ENCODE measurements around the gene KIF16B.

The KIF16B gene

GRCh38 chr20:16312998-16313397, 260.2 kb downstream of the KIF16B start:
- no peak for DNase-seq (ENCODE audit: low read depth, low spot score)
- no peak overlapping the region for H3K4me3 ChIP-seq (ENCODE audit: low read depth, low read length)
- TF ChIP-seq, protein P1, sequence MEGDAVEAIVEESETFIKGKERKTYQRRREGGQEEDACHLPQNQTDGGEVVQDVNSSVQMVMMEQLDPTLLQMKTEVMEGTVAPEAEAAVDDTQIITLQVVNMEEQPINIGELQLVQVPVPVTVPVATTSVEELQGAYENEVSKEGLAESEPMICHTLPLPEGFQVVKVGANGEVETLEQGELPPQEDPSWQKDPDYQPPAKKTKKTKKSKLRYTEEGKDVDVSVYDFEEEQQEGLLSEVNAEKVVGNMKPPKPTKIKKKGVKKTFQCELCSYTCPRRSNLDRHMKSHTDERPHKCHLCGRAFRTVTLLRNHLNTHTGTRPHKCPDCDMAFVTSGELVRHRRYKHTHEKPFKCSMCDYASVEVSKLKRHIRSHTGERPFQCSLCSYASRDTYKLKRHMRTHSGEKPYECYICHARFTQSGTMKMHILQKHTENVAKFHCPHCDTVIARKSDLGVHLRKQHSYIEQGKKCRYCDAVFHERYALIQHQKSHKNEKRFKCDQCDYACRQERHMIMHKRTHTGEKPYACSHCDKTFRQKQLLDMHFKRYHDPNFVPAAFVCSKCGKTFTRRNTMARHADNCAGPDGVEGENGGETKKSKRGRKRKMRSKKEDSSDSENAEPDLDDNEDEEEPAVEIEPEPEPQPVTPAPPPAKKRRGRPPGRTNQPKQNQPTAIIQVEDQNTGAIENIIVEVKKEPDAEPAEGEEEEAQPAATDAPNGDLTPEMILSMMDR (IDR thresholded peaks at IDR 0.05; ENCODE audit: insufficient read depth, low read length, missing control alignments), result no peak
- POLR2A ChIA-PET, result no interaction called here
- CTCF ChIA-PET, result no interaction called here

DNA sequence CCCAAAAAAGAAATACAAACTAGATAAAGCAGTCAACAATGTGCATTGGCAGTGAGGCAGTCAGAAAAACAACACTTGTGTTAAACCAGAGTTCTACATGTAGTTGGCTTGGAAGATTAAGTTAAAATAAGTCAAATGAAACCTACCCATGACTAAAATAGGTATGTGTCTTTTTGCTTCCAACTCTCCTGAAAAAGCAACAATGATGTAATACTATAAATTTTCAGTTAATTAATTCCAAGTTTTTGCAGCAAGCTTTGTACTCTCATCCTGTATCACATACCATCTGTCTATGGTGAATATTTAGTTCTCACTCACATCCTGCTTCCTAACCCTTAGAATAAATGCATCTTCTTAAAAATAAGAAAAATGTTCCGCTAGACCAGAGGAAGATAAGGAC, 261.5 kb downstream of the KIF16B start:
- no peak for DNase-seq (ENCODE audit: low read depth, low spot score)
- H3K4me3 ChIP-seq (ENCODE audit: low read depth, low read length), result no peak overlapping the region
- TF ChIP-seq, protein P1 (IDR thresholded peaks at IDR 0.05; ENCODE audit: insufficient read depth, low read length, missing control alignments), result no peak
- ChIA-PET POLR2A (no interaction called here), CTCF (no interaction called here)

DNA sequence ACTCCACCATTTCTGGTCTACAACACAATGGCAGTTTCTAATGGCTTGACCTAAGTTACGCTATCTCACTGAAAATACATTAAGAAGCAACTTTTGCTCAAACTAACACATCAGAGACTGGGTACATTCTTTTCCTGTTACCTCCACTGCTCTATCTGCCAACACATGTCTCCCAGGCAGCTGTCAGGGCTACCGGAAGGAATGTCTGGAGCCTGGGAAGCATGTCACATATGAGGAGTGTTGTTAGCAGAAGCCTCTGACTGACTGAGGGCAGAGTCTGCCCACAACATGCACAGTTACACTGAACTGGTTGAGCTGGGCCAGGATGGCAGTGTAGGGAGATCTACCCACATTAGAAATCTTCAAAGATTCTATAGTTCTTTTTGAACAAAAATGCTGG, 264.5 kb downstream of the KIF16B start:
- H3K4me3 ChIP-seq (ENCODE audit: low read depth, low read length), result no peak overlapping the region
- no peak for DNase-seq (ENCODE audit: low read depth, low spot score)
- ChIA-PET CTCF (no interaction called here), POLR2A (no interaction called here)
- TF ChIP-seq, protein P1 (IDR thresholded peaks at IDR 0.05; ENCODE audit: insufficient read depth, low read length, missing control alignments), result no peak

DNA sequence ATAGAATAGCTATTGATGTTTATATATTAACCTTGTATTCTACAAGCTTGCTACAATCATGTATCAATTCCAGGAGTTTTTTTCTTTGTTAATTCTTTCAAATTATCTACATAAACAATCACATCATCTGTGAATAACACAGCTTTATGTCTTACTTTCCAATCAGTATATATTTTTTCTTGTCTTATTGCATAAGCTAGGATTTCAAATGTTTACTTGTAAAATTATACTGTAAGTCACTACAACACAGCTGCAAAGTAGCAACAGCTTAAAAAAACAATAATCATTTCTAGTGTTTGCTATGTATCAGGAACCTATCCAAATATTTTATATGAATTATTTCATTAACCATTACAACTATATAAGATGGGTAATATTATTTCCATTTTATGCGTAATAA, 270.4 kb downstream of the KIF16B start:
- CTCF ChIA-PET, result no interaction called here
- DNase-seq (ENCODE audit: low read depth, low spot score), result no peak
- TF ChIP-seq, protein P1 (IDR thresholded peaks at IDR 0.05; ENCODE audit: insufficient read depth, low read length, missing control alignments), result no peak
- no peak overlapping the region for H3K4me3 ChIP-seq (ENCODE audit: low read depth, low read length)
- POLR2A ChIA-PET, result no interaction called here

DNA sequence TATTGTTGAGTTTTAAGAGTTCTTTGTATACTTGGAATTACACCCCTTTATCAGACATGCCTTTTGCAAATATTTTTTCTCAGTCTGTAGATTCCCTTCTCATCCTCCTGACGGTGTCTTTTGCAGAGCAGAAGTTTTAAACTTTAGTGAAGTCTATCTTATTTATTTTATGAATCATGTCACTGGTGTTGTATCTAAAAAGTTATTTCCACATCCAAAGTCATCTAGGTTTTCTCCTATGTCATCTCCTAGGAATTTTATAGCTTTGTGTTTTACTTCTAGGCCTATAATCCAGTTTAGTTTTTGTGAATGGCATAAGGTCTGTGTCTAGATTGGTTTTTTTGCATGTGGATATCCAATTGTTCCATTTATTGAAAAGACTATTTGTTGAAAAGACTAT, 271.3 kb downstream of the KIF16B start:
- CTCF ChIA-PET, result no interaction called here
- POLR2A ChIA-PET, result no interaction called here
- H3K4me3 ChIP-seq (ENCODE audit: low read depth, low read length), result no peak overlapping the region

GRCh38 chr20:16299897-16300296, 273.4 kb downstream of the KIF16B start:
- POLR2A ChIA-PET, result no interaction called here
- DNase-seq (ENCODE audit: low read depth, low spot score), result no peak
- TF ChIP-seq, protein P1 (IDR thresholded peaks at IDR 0.05; ENCODE audit: insufficient read depth, low read length, missing control alignments), result no peak
- CTCF ChIA-PET, result no interaction called here
- no peak overlapping the region for H3K4me3 ChIP-seq (ENCODE audit: low read depth, low read length)

More for the DNA sequence above, 271.3 kb downstream of the KIF16B start:
- DNase-seq (ENCODE audit: low read depth, low spot score), result no peak
- TF ChIP-seq, protein P1 (IDR thresholded peaks at IDR 0.05; ENCODE audit: insufficient read depth, low read length, missing control alignments), result no peak
